H9 (cell line): ENCODE data around the gene SLCO4A1. TPM values are rescaled to one million over a fixed set of nuclear protein-coding genes. Genes with fewer than 3 reads are reported as not detected.

Source experiments
- DNase-seq: peaks from one replicate; pipeline ENCODE4 v3.0.0-alpha.2; 2017
- H2AFZ ChIP-seq: one replicate; pipeline ENCODE4 v1.6.1; 2013; ENCODE audit warnings: mild to moderate bottlenecking, low read length, control low read depth, moderate library complexity
- H2AK5ac ChIP-seq: 2 replicates; pipeline ENCODE4 v1.6.1; 2013; ENCODE audit warnings: low read length, control low read depth, mixed read lengths; ENCODE audit not compliant: insufficient read length
- H2BK120ac ChIP-seq: one replicate; pipeline ENCODE4 v1.6.1; 2013; ENCODE audit warnings: low read depth, mild to moderate bottlenecking, low read length, control low read depth, inconsistent platforms; ENCODE audit not compliant: poor library complexity, severe bottlenecking
- H2BK12ac ChIP-seq: 2 replicates; pipeline ENCODE4 v1.6.1; 2013; ENCODE audit warnings: low read length, control low read depth, mixed read lengths, low read depth; ENCODE audit not compliant: insufficient read length
- H2BK15ac ChIP-seq: 2 replicates; pipeline ENCODE4 v1.6.1; 2013; ENCODE audit warnings: low read depth, low read length, control low read depth
- H2BK20ac ChIP-seq: one replicate; pipeline ENCODE4 v1.6.1; 2013; ENCODE audit warnings: low read depth, mild to moderate bottlenecking, low read length, control low read depth, inconsistent platforms; ENCODE audit not compliant: poor library complexity, severe bottlenecking
- H2BK5ac ChIP-seq: 2 replicates; pipeline ENCODE4 v1.6.1; 2013; ENCODE audit warnings: low read length, control low read depth, mixed read lengths; ENCODE audit not compliant: insufficient read length
- H3K14ac ChIP-seq: 2 replicates; pipeline ENCODE4 v1.6.1; 2013; ENCODE audit warnings: low read length, control low read depth; ENCODE audit not compliant: insufficient read depth
- H3K18ac ChIP-seq: 2 replicates; pipeline ENCODE4 v1.6.1; 2013; ENCODE audit warnings: low read depth, mild to moderate bottlenecking, mixed read lengths, low read length, control low read depth; ENCODE audit not compliant: insufficient read length
- H3K23ac ChIP-seq: 2 replicates; pipeline ENCODE4 v1.6.1; 2013; ENCODE audit warnings: low read length, control low read depth, mixed read lengths, low read depth; ENCODE audit not compliant: insufficient read length
- H3K23me2 ChIP-seq: 2 replicates; pipeline ENCODE4 v1.6.1; 2013; ENCODE audit warnings: low read depth, mild to moderate bottlenecking, mixed read lengths, low read length, control low read depth; ENCODE audit not compliant: insufficient read length, poor library complexity, severe bottlenecking
- H3K27ac ChIP-seq: 2 replicates; pipeline ENCODE4 v1.5.1; 2013; ENCODE audit warnings: low read length, control low read depth, mixed read lengths, low read depth; ENCODE audit not compliant: insufficient read length
- H3K27me3 ChIP-seq: 2 replicates; pipeline ENCODE4 v1.6.1; 2013; ENCODE audit warnings: low read length, control low read depth, inconsistent platforms; ENCODE audit not compliant: insufficient read depth
- H3K4ac ChIP-seq: 2 replicates; pipeline ENCODE4 v1.6.1; 2013; ENCODE audit warnings: low read depth, mild to moderate bottlenecking, control low read depth, inconsistent platforms, low read length, moderate library complexity
- H3K4me1 ChIP-seq: 2 replicates; pipeline ENCODE4 v1.6.1; 2013; ENCODE audit warnings: low read length, control low read depth, inconsistent platforms; ENCODE audit not compliant: insufficient read depth
- H3K4me2 ChIP-seq: 2 replicates; pipeline ENCODE4 v1.6.1; 2013; ENCODE audit warnings: low read length, control low read depth, mixed read lengths; ENCODE audit not compliant: insufficient read length, insufficient read depth
- H3K56ac ChIP-seq: 2 replicates; pipeline ENCODE4 v1.6.1; 2013; ENCODE audit warnings: low read depth, mild to moderate bottlenecking, mixed read lengths, low read length, control low read depth; ENCODE audit not compliant: insufficient read length
- H3K79me1 ChIP-seq: 2 replicates; pipeline ENCODE4 v1.6.1; 2013; ENCODE audit warnings: low read depth, mild to moderate bottlenecking, moderate library complexity, low read length, control low read depth, inconsistent platforms; ENCODE audit not compliant: insufficient read depth, poor library complexity, severe bottlenecking
- H3K79me2 ChIP-seq: 2 replicates; pipeline ENCODE4 v1.6.1; 2013; ENCODE audit warnings: low read length, control low read depth, inconsistent platforms; ENCODE audit not compliant: insufficient read depth
- H3K9ac ChIP-seq: 2 replicates; pipeline ENCODE4 v1.6.1; 2013; ENCODE audit warnings: low read length, control low read depth, mixed read lengths; ENCODE audit not compliant: insufficient read length; ENCODE audit errors: extremely low read depth
- H3K9me3 ChIP-seq: one replicate; pipeline ENCODE4 v1.6.1; 2013; ENCODE audit warnings: low read depth, low read length, inconsistent platforms; ENCODE audit not compliant: control insufficient read depth
- H3T11ph ChIP-seq: one replicate; pipeline ENCODE4 v1.6.1; 2013; ENCODE audit warnings: mild to moderate bottlenecking, low read length, control low read depth, inconsistent platforms
- H4K20me1 ChIP-seq: one replicate; pipeline ENCODE4 v1.6.1; 2013; ENCODE audit not compliant: control insufficient read depth, insufficient read length, insufficient read depth
- H4K5ac ChIP-seq: 2 replicates; pipeline ENCODE4 v1.6.1; 2013; ENCODE audit warnings: low read depth, mild to moderate bottlenecking, mixed read lengths, low read length, control low read depth; ENCODE audit not compliant: insufficient read length
- H4K8ac ChIP-seq: replicated peaks from 2 replicates; pipeline ENCODE4 v1.6.1; 2013; ENCODE audit warnings: low read length, control low read depth, mixed read lengths, low read depth; ENCODE audit not compliant: insufficient read length
- H4K91ac ChIP-seq: 2 replicates; pipeline ENCODE4 v1.6.1; 2013; ENCODE audit warnings: low read depth, mild to moderate bottlenecking, moderate library complexity, mixed read lengths, low read length, control low read depth; ENCODE audit not compliant: insufficient read length
- H3K27ac Mint-ChIP-seq, 3 experiments: 2 replicates in 2 of 3; 3 replicates in 1 of 3; pipeline ENCODE4 v1.8.0; 2020 to 2021; ENCODE audit warnings: mixed read lengths in 3 of 3, mild to moderate bottlenecking in 1 of 3, moderate library complexity in 1 of 3
- H3K27me3 Mint-ChIP-seq: 2 replicates; pipeline ENCODE4 v1.8.0; 2021; ENCODE audit warnings: low read depth, mild to moderate bottlenecking, moderate library complexity, mixed read lengths
- H3K36me3 Mint-ChIP-seq, 3 experiments: 2 replicates in 2 of 3; 3 replicates in 1 of 3; pipeline ENCODE4 v1.8.0; 2020 to 2021; ENCODE audit warnings: low read depth in 3 of 3, mixed read lengths in 3 of 3; ENCODE audit not compliant: insufficient read depth in 1 of 3
- H3K4me1 Mint-ChIP-seq, 2 experiments: 2 replicates each; pipeline ENCODE4 v1.8.0; 2020; ENCODE audit warnings: mixed read lengths in 2 of 2
- H3K4me3 Mint-ChIP-seq, 2 experiments: 2 replicates in 1 of 2; 3 replicates in 1 of 2; pipeline ENCODE4 v1.8.0; 2020 to 2021; ENCODE audit warnings: mild to moderate bottlenecking in 2 of 2, mixed read lengths in 2 of 2, moderate library complexity in 1 of 2
- H3K9me3 Mint-ChIP-seq, 2 experiments: 2 replicates in 1 of 2; 3 replicates in 1 of 2; pipeline ENCODE4 v1.8.0; 2020; ENCODE audit warnings: mild to moderate bottlenecking in 2 of 2, mixed read lengths in 2 of 2, moderate library complexity in 1 of 2
- CTCF ChIP-seq: fragments of 200-600 bp; sonication (generic); conservative IDR thresholded peaks from 3 replicates; pipeline ENCODE4 v1.8.0; 2021; ENCODE audit warnings: antibody characterized with exemption, mild to moderate bottlenecking
- WGBS: extraction: QIAGEN DNeasy Blood & Tissue Kit; methylation state at CpG from one replicate; pipeline ENCODE4 v1.1.7; 2013; ENCODE audit warnings: missing lambda C conversion rate, low lambda C conversion rate, mixed read lengths; ENCODE audit not compliant: insufficient read length; ENCODE audit errors: extremely low coverage; 5-methylcytosine and 5-hydroxymethylcytosine counted together
- total RNA-seq: library from RNA; stranded (reverse); gene quantifications from 2 replicates; pipeline ENCODE4 v1.2.1, GENCODE V29; 2021

SLCO4A1 gene
- total RNA-seq, 1 experiment from 2014 or later = 9.4 TPM

- H3K4me2 ChIP-seq = no peak overlapping the region
Measured at GRCh38 chr20:62618611-62619529, 23.4 kb upstream of the SLCO4A1 start.

More at GRCh38 chr20:62618611-62619529, 23.4 kb upstream of the SLCO4A1 start:
- no peaks in the 10 kb centered on the region for H3K23me2 ChIP-seq
- H4K8ac ChIP-seq = no peak overlapping the region
- H4K20me1 ChIP-seq = peaks cover 2% of the 10 kb centered on the region
- Mint-ChIP-seq H3K36me3 (no peaks in the 10 kb centered on the region), H3K4me1 (peaks cover 14 to 19% of the 10 kb centered on the region in 2 experiments), H3K9me3 (no peaks in the 10 kb centered on the region), H3K27me3 (peaks cover 5% of the 10 kb centered on the region), H3K27ac (peak overlapping the region in 1 of 3 experiments; percentile 59; a peak in 1 of 7 replicates), H3K4me3 (no peak overlapping the region; a peak in 1 of 5 replicates)
- no peak overlapping the region for H2BK20ac ChIP-seq
- no CpG with 5 or more reads among the region's 26 CpGs for WGBS
- no peak overlapping the region for H3K9ac ChIP-seq
- TF ChIP-seq CTCF = no peak
- no peak overlapping the region for H3T11ph ChIP-seq
- peaks cover 2% of the 10 kb centered on the region; the same call in 1 of the 2 replicates for H3K4me1 ChIP-seq
- no peak overlapping the region for H3K4ac ChIP-seq
- no peaks in the 10 kb centered on the region for H3K79me1 ChIP-seq
- no peak overlapping the region for H2AFZ ChIP-seq
- H4K91ac ChIP-seq = no peak overlapping the region
- no peak overlapping the region for H3K27ac ChIP-seq
- no peak for DNase-seq
- no peak overlapping the region for H4K5ac ChIP-seq
- H3K56ac ChIP-seq = no peak overlapping the region
- no peak overlapping the region for H3K14ac ChIP-seq
- no peak overlapping the region for H2BK15ac ChIP-seq
- H3K79me2 ChIP-seq = no peaks in the 10 kb centered on the region
- H2BK120ac ChIP-seq = no peak overlapping the region
- no peak overlapping the region for H2BK5ac ChIP-seq
- no peak overlapping the region for H3K18ac ChIP-seq
- no peaks in the 10 kb centered on the region for H3K9me3 ChIP-seq
- no peak overlapping the region for H2BK12ac ChIP-seq
- H3K27me3 ChIP-seq = no peaks in the 10 kb centered on the region
- no peak overlapping the region for H3K23ac ChIP-seq
- H2AK5ac ChIP-seq = no peak overlapping the region
